GM19455 (cell line): ENCODE measurements around the gene TNFAIP8L1.
"Not testable (repeated sequence)": the region's sequence is repeated elsewhere in the genome, so short reads cannot be mapped to it uniquely, and the experiment has no call there.

Experiments used
- ATAC-seq: cut with Tn5 transposase; IDR thresholded peaks from one replicate; pipeline ENCODE4 v1.9.1; 2021; ENCODE audit not compliant: unreplicated experiment

The TNFAIP8L1 gene

DNA sequence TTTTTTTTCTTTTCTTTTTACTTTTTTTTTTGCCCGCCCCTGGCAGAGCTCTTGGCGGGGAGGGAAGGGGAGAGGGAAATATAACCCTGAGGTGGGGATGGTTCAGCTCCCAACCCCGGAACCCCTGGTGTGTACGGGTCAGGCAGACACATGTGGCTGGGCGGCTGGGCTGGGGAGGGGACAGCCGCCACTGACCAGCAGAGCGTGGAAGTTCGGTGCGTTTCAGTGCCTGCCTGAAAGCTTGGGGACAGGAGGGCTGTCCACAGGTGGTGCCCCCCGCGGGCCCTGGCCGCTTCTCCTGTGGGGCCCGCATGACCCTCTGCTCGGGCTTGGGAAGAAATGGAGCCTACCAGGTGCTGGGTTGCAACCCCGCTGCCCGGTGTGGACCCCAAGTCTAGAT lies 36.0 kb downstream of the TNFAIP8L1 start:
- ATAC-seq, result no peak

DNA sequence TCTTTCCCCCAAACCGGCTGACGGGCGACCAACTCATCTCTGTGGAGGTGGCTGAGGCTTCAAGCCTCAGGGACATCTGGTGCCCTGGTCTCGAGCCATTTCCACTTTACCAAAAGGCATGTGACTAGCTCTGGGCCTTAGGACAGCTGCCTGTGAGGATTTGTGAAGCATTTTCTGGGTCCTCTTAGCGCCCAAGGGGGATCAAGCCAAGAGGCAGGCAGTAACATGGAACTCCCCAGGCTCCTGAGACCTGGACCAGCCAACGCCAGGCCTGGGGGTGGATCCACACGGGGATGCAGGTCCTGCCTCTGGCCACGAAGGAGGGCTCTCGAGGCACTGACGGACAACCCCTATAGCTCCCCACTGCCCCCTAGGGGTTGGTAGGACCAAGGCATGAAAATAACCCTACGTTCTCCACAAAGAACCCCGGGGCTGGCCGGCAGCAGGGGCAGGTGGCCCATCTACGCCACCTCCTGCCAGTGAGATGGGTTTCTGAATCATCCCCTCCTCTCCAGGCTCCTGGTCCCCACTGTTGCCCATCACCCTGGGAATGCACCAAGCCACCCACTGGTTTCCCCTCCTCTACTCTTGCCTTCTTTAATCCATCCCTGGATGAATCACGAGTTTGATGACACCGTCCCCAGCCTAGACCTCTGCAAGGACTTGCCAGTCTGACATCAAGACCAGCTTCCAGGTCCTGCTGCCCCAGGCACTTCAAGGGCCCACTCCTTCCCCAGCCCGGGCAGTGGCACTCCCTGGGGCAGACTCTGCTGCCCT lies 37.8 kb downstream of the TNFAIP8L1 start:
- ATAC-seq, result no peak

DNA sequence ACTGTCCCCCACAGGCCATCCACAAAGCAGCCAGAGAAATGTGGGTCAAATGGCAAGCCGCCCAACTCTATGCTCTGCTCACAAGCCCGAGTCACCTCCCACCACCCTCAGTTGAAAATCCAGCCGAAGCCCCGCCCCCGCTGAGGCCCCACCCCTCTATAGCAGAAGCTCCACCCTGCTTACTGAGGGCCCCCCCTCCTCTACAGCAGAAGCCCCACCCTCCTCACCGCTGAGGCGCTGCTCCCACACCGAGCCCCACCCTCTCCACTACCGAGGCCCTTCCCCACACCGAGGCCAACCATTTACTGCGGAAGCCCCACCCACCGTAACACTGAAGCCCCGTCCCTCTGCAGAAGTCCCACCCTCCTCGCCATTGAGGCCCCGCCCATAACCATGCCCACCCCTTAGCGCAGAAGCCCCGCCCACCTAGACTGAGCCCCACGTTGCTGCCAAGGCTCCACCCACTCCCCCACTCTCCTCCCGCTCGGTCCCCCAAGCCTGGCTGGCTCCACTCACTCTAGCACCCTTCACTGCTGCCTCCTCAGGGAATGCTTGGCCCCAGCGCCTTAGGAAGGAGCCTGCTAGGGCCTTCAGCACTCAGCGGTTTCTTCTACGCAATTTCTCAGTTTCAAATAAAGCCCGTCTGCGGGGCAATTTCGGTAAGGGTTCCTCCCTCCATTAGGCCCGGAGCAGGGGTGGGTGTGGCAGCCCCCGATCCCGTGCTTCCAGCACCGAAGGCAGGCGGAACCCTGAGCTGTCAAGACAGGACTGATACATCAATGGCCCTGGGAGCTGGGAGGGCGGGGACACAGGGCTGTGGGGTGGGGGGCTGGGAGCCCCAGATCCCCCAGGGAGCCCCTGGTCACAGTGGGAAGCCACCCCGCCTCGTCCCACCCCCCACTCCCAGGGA lies 39.8 kb downstream of the TNFAIP8L1 start:
- no peak for ATAC-seq

DNA sequence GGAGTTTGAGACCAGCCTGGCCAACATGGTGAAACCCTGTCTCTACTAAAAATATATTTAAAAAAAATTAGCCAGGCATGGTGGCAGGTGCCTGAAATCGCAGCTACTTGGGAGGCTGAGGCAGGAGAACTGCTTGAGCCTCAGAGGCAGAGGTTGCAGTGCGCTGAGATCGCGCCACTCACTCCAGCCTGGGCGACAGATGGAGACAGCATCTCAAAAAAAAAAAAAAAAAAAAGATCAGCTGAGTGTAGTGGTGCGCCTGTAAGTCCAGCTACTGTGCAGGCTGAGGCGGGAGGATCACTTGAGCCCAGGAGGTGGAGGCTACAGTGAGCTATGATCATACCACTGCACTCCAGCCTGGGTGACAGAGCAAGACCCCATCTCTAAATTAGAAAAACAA lies 40.7 kb downstream of the TNFAIP8L1 start:
- ATAC-seq, result not testable (repeated sequence)

DNA sequence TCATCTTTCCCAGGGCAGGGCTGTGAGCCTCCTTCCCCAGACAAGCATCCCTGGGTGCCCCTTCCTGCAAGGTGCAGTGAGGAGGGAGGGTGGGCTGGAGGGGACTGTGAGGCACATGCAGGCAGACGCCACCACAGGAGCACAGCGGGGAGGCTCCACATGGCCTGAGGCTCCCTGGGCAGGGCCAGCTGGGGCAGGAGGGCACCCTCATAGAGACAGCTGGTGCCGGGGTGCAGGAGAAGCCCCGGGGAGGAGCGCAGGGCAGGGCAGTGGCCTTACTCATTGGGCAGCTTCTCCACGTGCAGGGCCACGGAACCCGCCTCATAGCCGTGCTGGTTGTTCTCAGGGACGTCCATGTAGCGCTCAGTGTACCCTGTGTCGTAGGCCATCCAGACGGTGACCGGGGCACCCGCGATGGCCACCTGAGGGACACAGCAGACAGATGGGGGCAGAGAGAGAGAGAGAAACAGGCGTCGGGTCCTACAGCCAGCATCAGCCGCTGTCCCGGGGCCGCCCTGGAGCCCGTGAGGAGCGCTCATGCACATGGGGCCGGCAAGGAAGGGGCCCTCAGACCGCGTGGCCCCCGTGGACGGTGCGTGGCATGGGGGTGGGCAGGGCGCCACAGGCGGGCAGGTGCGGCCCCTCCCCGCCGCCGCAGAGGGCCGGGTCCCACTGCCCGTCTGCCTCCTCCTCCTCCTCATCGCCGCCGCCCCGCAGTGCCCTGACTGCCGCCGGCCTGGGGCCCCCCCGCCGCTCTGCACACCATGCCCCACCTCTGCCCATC lies 43.3 kb downstream of the TNFAIP8L1 start:
- ATAC-seq, result no peak

DNA sequence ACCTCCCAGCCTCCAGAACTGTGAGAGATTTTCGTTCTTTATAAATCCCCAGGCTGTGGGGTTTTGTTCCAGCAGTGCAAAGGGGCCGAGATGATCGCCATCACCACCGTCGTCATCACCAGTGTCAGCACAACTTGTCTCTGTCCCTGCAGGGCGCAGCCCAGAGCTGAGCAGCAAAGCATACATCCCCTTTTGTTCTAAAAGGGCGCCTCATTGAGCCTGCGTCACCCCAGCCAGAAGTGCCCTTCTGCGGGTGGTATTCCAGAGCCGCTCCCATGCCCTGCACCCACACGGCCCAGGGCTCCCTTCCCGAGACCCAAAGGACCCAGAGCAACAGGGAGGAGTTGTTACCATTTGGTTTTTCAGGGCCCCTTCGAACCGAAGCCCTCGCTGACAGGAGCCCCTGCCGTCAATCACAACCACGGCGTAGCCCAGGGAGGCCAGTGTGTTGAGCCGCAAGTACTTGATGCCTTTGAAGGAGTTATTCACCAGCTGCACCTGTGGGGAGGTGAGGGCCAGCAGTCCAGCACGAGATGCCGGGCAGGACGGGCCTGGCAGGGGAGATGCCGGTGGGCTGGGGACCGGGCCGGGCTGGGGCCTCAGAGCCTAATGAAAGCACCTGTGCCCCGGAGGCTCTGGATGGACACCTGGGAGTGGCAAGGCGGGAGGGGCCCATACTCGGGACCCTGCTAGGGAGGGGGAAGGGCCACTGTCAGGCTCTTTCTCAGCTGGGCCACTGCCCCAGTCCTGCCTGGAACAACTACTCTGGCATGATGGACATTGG lies 45.2 kb downstream of the TNFAIP8L1 start:
- ATAC-seq, result no peak

DNA sequence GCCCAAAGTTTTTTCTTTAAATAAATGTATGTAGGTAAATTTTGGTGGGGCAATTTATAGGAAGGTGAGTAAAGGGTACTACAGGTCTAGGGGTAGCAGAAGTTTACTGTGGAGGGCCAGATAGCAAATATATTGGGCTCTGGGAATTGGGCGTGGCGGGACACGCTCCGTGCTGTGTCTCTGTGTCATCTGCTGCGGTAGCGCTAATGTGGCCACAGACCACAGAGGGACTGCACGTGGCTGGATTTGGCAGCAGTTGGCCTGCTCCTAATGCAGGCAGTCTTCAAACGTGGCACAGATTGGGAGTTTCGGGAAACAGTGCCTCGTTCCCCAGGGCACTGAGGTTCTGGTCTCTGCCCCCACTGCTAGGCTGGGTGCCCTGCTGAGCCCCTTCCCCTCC lies 47.4 kb downstream of the TNFAIP8L1 start:
- ATAC-seq, result no peak

DNA sequence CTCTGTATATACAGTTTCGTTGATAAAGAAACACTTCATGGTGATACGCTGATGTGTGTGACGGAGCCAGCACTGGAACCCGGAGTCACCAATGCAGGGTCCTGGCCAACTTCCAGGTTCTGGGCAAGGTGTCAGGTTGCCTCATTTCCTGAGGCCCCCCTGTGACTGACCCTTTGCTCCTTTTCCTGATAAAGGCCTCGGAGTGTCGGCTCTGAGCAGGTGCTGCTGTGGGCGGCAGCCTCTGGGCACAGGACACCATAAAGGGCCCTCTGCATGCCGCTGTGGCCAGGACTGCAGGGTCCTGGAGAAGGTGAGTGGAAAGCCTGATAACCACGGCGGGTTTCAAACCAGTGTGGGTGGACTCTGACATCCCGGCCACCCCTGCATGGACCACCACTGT lies 48.1 kb downstream of the TNFAIP8L1 start:
- ATAC-seq, result no peak

DNA sequence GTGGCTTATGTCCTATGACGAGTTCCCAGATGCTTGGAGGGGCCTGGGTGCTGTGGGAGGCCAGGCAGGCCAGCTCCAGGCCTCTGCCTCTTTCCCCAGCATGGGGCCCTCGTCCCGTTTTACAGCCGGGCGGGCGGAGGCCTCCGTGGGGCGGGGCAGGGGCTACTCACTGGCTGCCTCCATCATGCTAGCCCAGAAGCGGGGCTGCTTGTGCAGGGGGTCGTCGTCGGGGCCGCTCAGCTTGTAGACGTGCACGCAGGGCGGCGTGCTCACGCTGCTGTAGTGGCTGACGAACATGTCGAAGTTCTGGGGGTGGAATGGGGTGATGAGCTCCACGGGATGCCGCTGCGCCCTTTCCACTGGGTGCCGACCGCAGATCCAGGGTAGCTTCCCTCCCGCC lies 49.3 kb downstream of the TNFAIP8L1 start:
- ATAC-seq, result no peak

DNA sequence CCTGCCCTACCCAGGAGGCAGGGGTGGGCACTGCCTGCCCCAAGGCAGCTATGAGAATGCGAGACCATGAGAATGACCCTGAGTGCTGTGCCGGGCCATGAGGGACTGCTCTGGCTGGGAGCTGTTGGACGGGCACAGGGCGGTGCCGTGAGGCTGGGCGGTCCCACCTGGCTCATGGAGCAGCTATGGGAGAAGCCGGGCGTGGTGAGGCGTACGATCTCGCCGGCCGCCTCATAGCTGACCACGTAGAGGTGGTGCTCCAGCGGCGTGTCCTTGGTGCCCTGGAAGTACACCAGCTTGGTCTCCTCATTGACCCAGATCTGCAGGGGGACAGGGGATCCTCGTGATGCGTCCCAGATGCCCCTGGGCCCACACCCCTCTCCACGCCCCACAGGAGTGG lies 50.1 kb downstream of the TNFAIP8L1 start:
- no peak for ATAC-seq

DNA sequence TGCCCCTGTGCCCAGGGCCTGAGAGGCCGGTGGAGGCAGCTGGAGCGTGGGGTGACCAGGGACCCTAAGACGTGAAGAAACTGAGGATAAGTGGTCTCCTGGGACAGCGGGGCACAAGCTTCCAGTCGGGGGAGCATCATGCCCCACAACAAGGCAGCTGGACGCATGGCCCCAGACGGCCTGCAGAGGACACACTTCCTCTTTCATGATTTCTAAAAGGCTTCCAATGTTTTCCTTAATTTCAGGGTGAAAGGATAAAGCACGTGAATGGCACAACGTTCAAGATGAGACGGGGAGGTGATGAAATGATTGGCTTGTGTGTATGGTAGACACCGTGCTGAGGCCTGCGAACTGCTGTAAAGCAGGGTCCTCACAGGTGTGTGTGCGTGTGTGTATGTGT lies 51.0 kb downstream of the TNFAIP8L1 start:
- no peak for ATAC-seq

DNA sequence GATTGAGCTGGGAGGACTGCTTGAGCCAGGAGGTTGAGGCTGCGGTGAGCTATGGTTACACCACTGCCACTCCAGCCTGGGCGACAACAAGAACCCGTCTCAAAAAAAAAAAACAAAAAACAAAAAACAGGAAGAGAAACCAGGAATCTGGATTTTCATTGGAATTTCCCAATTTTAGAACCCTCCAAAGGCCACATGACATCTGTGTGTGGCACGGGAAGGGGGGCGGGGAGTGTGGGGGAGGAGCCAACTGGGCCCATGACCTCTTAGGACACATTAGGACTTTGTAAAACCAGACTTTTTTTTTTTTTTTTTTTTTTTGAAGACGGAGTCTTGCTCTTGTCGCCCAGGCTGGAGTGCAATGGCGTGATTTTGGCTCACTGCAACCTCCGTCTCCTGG lies 52.1 kb downstream of the TNFAIP8L1 start:
- ATAC-seq, result no peak

DNA sequence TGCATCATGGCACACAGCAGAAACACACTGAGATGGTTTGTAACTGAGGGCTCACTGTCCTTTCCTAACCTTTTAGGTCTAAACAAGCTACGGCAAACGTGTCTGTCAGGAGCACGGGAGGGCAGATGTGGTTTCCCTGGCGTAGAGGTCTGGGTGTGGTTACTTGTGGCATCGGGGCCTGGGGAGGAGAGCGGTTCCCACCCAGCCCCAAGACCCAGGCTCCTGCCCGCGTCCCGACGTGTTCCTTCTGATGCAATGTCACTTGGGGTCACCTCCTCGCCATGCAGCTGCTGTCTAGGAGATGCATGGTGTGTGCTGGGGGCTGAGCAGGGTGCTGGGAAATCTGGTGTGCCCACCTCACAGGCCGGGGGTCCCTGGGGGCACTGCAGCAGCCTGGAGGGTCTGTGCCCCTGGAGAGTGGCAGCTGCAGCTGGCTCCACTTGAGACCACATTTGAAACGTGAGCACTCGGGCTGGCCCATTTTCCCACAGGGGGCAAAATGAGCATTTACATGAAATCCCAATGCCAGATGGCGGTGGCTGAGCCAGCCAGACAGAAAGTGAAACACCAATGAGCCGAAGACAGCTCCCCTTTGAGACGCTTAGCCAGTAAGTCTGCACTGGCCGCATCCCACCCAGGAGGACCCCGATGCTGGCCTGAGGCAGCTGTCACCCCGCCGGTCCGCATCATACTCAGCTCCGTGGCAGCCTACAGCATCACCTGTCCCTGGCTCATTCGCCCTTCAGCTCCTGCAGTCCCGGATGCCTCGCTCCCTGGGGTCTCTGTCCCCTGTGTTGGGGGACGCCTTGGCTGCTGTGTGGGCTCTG lies 53.1 kb downstream of the TNFAIP8L1 start:
- no peak for ATAC-seq

DNA sequence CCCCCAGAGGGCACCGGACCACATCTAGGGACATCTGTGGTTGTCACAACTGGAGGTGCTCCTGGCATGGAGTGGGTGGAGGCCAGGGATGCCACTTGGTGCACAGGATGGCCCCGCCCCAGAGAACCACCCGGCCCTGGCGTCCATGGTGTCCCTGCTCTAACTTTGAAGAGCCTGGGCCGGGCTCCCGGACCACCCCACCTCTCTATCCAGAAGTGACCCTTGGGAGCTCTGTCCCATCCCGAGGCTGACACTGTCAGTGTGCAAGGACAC lies 53.7 kb downstream of the TNFAIP8L1 start:
- ATAC-seq, result no peak

DNA sequence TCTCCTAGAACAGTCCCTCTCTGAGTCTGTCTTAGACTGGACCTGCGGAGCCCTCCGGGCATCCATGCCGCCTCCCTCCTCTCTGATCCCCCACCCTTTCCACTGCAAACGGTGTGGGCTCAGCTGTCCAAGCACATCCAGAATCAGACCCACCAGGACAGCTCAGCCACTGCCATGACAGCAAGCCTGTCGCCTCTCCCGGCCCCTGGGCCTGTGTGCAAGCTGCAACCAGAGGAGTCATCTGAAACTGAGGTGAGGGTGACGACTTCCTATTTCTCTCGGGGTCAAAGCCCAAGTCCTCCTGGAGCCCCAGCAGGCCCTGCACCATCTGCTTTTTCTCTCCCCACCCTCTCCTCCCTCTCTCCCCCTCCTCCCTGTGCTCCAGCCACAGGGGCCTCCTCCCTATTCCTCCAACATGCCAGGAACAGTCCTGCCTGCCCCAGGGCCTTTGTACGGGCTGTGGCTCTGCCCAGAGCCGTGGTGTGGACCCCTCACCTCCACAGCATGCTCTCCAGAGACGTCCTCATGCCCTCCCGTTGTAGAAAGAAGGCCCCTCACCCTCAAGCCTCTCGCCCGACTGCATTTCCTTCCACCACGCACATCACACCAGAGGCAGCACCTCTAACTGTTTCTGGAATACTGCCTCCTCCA lies 54.3 kb downstream of the TNFAIP8L1 start:
- no peak for ATAC-seq

DNA sequence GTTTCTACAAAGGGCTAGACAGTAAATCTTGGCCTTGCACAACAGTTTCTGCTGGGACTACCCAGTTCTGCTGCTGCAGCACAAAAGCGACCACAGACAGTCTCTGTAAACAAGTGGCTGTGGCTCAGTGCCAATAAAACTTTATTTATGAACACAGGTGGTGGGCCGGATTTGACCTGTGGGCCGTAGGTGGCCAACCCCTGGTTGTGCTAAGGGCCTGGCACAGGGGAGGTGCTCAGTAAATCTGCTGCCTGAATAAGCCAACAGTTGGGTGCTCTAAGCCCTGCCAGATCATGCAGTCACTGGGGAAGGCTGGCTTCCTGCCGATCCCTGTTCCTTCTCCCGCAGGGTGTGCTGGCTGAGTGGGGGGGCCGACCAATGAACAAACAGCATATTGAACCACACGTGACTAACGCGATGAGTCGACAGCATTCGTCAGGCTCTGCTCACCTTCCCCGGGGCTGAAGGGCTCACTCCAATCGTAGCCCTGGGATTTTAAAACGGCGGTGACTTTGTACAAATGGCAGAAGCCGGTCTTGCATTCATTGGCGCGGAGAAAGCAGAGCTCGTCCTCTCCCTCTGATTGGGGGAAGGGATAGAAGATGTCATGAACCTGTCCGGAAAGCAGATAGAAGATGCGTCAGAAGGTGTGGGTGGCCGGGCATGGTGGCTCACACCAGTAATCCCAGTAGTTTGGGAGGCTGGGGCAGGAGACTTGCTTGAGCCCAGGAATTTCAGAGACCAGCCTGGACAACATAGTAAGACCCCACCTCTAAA lies 55.1 kb downstream of the TNFAIP8L1 start:
- ATAC-seq, result no peak

DNA sequence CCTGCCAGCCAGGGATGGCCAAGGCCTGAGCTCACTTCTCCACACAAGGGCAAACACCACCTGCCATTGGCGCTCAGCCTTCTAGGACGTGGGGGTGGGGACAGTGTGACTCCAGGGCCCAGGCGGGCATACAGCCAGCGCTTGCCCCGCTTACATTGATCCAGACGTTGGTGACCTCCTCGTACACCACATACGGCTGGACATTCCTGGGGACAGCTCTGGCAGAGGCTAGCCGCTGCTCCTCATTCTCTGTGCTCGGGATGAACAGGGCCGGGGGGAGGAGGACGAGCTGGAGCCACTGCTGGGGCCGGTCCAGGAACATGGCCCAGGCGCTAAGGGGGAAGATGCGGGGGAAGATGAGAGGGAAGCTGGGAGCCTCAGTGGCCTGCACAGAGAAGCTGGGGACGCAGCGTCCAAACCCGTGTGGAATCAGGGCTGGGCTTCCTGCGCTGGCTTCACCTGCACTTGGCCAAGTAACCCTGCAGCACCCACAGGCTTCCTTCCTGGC lies 56.0 kb downstream of the TNFAIP8L1 start:
- ATAC-seq, result no peak

DNA sequence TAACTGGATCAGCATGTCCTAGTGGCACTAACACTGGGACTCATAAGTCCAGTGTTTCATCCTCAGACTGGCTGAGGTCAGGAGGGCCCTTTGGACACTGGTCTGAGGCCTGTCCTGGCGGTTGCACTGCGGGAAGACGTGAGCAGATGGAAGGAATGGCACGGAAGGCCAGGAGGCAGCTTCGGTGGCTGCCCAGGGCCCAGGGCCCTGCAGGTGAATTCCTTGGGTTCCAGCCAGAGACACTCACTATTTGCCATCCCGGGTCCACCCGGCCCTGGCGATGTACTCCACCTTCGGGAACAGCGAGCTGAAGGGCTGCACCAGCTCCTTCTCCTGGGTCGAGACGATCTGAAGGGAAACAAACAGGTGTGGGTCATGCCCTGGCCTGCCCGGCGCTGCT lies 58.0 kb downstream of the TNFAIP8L1 start:
- no peak for ATAC-seq
